Measurements from ENCODE around the gene SMKR1. TPM values are rescaled to one million over a fixed set of nuclear protein-coding genes. Genes with fewer than 3 reads are reported as not detected.

Gene SMKR1
- total RNA-seq, 1 experiment from 2014 or later: 8.9 TPM

GRCh38 chr7:129519464-129519863 lies 17.1 kb downstream of the SMKR1 start:
- RAD21 ChIA-PET (ENCODE audit: low non-redundant PET in 1 of 2, low total read pairs in 2 of 2, uncharacterized antibody in 2 of 2, unreplicated experiment in 2 of 2): no interaction called here
- ATAC-seq (no peak), DNase-seq (ENCODE audit: low read depth, low spot score) (no peak)
- no peak overlapping the region for H2AFZ ChIP-seq (ENCODE audit: low read depth, low read length, poor library complexity, severe bottlenecking)
- peaks cover 6 to 7% of the 10 kb centered on the region in 2 experiments for H3K4me1 ChIP-seq (ENCODE audit: control insufficient read depth in 1 of 2, insufficient read depth in 2 of 2, low read length in 2 of 2)
- H3K27me3 ChIP-seq (ENCODE audit: insufficient read depth, low read length): no peaks in the 10 kb centered on the region
- no peaks in the 10 kb centered on the region for H4K20me1 ChIP-seq (ENCODE audit: insufficient read depth)
- H3K9me2 ChIP-seq (ENCODE audit: insufficient read depth): no peaks in the 10 kb centered on the region
- CTCF ChIA-PET: no interaction called here
- no peak for TF ChIP-seq TCF7L2 (IDR thresholded peaks at IDR 0.05; ENCODE audit: borderline replicate concordance, extremely low read depth, insufficient read depth, insufficient read length)
- no peak for TF ChIP-seq ATF3 (IDR thresholded peaks at IDR 0.05)
- no peak for TF ChIP-seq FOSL1 (IDR thresholded peaks at IDR 0.05; ENCODE audit: low read depth)
- no peak for TF ChIP-seq EZH2phosphoT487 (IDR thresholded peaks at IDR 0.05; ENCODE audit: borderline replicate concordance)
- no peak for TF ChIP-seq SRF (IDR thresholded peaks at IDR 0.05; ENCODE audit: low read depth)
- TF ChIP-seq JUND (IDR thresholded peaks at IDR 0.05): no peak
- TF ChIP-seq SP1 (IDR thresholded peaks at IDR 0.05; ENCODE audit: low read depth): no peak
- no peak for TF ChIP-seq SIN3A (IDR thresholded peaks at IDR 0.05; ENCODE audit: low read depth)
- no peak for TF ChIP-seq REST (IDR thresholded peaks at IDR 0.05; ENCODE audit: low read depth)
- BruUV-seq (replicated peaks): no TSS peak
- no peak overlapping the region for H3K27ac ChIP-seq (ENCODE audit: low read depth, low read length)
- no peak overlapping the region for H3K4me3 ChIP-seq (replicated peaks in 1 of 2; ENCODE audit: low read depth in 1 of 2, low read length in 2 of 2)
- no peaks in the 10 kb centered on the region for H3K9me3 ChIP-seq (ENCODE audit: control insufficient read depth in 1 of 2, insufficient read depth in 1 of 2, low read depth in 1 of 2, low read length in 2 of 2)
- no peak overlapping the region for H3K4me2 ChIP-seq (ENCODE audit: low read length)
- H3K36me3 ChIP-seq (ENCODE audit: control insufficient read depth in 1 of 2, insufficient read depth in 2 of 2, low read length in 2 of 2): no peaks in the 10 kb centered on the region
- POLR2A ChIA-PET: no interaction called here
- H3K79me2 ChIP-seq (ENCODE audit: insufficient read depth, low read length): no peaks in the 10 kb centered on the region
- intact Hi-C loops (cut with micrococcal nuclease): no loop called here
- no peak overlapping the region for H3K9ac ChIP-seq (ENCODE audit: low read length)

All from HCT116 (cell line).